PC-9 (cell line): ENCODE results near the gene SCN1B.
"Not testable (repeated sequence)": the region's sequence is repeated elsewhere in the genome, so short reads cannot be mapped to it uniquely, and the experiment has no call there.

Experiments
- EZH2 ChIP-seq: fragments of 200-600 bp; sonication (generic); IDR thresholded peaks from 2 replicates; pipeline ENCODE4 v1.8.0; 2017; ENCODE audit warnings: antibody characterized with exemption, low read depth
- TF ChIP-seq, protein P1 (sequence below): fragments of 200-600 bp; sonication (generic); conservative IDR thresholded peaks from 2 replicates; pipeline ENCODE4 v1.6.1; 2017; ENCODE audit warnings: mixed run types, antibody characterized with exemption, mild to moderate bottlenecking, moderate library complexity

DNA sequence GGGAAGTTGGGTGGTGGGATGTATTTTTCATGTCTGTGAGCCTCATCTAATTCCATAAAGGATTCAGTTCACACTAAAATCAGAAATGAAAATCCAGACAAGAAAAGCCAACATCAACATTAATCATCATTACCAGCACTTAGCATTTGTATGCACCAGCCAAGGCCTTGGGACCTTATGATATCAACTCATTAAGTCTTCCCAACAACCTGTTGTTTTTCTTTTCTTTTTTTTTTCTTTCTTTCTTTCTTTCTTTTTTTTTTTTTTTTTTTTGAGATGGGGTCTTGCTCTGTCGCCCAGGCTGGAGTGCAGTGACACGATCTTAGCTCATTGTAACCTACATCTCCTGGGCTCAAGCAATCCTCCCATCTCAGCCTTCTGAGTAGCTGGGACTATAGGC, 20.4 kb downstream of the SCN1B start:
- TF ChIP-seq, protein P1, sequence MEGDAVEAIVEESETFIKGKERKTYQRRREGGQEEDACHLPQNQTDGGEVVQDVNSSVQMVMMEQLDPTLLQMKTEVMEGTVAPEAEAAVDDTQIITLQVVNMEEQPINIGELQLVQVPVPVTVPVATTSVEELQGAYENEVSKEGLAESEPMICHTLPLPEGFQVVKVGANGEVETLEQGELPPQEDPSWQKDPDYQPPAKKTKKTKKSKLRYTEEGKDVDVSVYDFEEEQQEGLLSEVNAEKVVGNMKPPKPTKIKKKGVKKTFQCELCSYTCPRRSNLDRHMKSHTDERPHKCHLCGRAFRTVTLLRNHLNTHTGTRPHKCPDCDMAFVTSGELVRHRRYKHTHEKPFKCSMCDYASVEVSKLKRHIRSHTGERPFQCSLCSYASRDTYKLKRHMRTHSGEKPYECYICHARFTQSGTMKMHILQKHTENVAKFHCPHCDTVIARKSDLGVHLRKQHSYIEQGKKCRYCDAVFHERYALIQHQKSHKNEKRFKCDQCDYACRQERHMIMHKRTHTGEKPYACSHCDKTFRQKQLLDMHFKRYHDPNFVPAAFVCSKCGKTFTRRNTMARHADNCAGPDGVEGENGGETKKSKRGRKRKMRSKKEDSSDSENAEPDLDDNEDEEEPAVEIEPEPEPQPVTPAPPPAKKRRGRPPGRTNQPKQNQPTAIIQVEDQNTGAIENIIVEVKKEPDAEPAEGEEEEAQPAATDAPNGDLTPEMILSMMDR: not testable (repeated sequence)
- TF ChIP-seq EZH2: not testable (repeated sequence)
